ENCODE data around the gene TXNRD3.

GRCh38 chr3:126685493-126685892 is 30.6 kb upstream of the TXNRD3 start:
- TF ChIP-seq POLR2A (IDR thresholded peaks at IDR 0.05), result no peak
- no peak for TF ChIP-seq EP300 (IDR thresholded peaks at IDR 0.05)

All from upper lobe of left lung (tissue), 4 donors.